Sigmoid colon (tissue), 4 donors: ENCODE measurements around the gene TP53BP1.

ENCODE experiments used
- CTCF ChIP-seq, 4 experiments: fragments of 450-650 bp in 3 of 4; fragments of 200-600 bp in 1 of 4; IDR thresholded peaks; one replicate each; pipeline ENCODE4 v1.5.1; 2016 to 2019; ENCODE audit warnings: antibody characterized with exemption in 4 of 4, mild to moderate bottlenecking in 3 of 4, moderate library complexity in 2 of 4
- POLR2A ChIP-seq, 2 donors: fragments of 450-650 bp; IDR thresholded peaks; one replicate each; pipeline ENCODE4 v1.6.1; 2016; ENCODE audit warnings: antibody characterized with exemption in 2 of 2, mild to moderate bottlenecking in 2 of 2, moderate library complexity in 2 of 2
- POLR2AphosphoS5 ChIP-seq, 4 donors: sonication (generic); formaldehyde crosslinking; IDR thresholded peaks; one replicate each; pipeline ENCODE4 v1.6.1; 2017; ENCODE audit warnings: antibody characterized with exemption in 4 of 4

GRCh38 chr15:43370975-43371974 lies 121.7 kb downstream of the TP53BP1 start, which contains the start of the genes TUBGCP4 and ZSCAN29:
- TF ChIP-seq POLR2AphosphoS5 (IDR thresholded peaks at IDR 0.05) (peak in 3 of 4 donors; percentile 12 to 63 (median 52)), CTCF (IDR thresholded peaks at IDR 0.05) (peak in 1 of 4 experiments; percentile 12), POLR2A (IDR thresholded peaks at IDR 0.05) (no peak)
